ENCODE measurements around the gene DNAJC27.

DNAJC27 gene

DNA sequence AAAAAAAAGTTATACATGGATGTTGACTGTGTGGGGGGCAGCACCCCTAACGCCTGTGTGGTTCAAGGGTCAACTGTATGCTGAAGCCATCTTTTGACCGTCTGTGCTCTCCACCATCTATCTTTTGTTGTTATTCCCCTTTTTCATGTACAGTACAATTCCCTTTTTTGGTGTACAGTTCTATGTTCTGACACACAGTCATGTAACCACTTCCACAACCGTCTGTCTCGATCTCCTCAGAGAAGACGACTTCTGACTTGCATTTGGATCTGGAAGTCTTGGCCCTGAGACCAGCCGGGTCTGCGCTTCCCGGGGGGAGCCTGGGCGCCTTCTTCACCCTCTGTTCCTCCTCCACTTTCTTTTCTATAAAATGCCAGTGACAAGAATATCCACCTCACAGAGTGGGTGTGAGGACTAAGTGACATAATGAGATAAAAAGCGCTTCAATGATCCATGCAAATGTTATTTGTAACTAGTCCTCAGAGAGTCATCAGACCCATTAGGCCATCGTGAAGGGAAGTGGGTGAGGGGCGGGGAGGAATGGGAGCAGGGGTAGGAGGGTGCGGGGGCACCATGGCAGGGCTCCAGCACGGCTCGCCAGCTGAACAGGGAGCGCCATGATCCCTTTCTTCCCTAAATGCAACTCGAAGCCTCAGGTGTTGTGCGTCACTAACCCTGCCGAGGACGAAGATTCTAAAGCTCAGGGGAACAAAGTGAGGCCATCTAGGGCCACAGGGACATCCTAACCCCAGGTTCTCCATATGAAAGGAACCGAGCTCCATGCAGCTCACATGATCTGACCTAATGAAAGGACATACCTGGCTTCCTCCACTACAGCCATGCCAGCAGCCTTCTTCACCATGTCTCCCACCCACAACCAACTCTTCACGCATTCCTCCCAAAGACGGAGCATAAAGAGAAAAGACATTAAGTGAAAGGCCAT is 68.3 kb downstream of the DNAJC27 start:
- no peaks in the 10 kb centered on the region for H3K4me1 ChIP-seq (ENCODE audit: control insufficient read depth in 1 of 2, insufficient read depth in 2 of 2, low read length in 2 of 2)
- H3K27ac ChIP-seq (ENCODE audit: low read length): no peak overlapping the region
- H3K9me3 ChIP-seq (ENCODE audit: control insufficient read depth in 1 of 2, low read length in 2 of 2): no peaks in the 10 kb centered on the region
- H3K27me3 ChIP-seq (ENCODE audit: low read depth, low read length): no peaks in the 10 kb centered on the region
- no peaks in the 10 kb centered on the region for H3K36me3 ChIP-seq (ENCODE audit: control insufficient read depth in 1 of 2, insufficient read depth in 2 of 2, low read length in 2 of 2)
- no peak overlapping the region for H3K4me3 ChIP-seq (ENCODE audit: low read depth in 1 of 2, low read length in 2 of 2)

DNA sequence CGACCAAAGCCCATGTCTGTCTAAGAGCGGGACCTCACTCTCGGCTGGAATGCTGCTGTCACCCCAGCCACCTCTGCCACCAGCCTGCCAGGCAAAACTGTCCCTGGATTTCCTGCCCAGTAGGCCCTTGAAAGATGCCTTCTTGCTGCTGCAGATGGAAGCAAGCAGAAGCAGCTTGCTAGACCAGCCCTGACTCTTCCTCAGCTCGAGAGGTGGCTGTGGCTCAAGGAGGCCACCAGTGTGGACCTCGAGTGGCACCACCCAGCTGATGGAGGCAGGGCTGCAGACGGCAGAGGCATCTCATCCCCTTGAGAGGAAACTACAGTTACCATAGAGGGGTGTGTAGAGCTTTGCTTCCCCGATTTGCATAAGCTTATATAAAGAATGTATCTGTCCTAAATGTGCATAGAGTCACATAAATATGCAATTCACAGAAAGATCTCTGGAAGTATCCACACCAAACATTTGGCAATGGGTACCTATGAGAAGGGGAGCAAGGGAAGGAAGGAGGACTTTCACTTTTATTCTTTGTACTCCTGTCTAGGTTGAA is 72.3 kb downstream of the DNAJC27 start:
- no peaks in the 10 kb centered on the region for H3K36me3 ChIP-seq (ENCODE audit: control insufficient read depth in 1 of 2, insufficient read depth in 2 of 2, low read length in 2 of 2)
- H3K27ac ChIP-seq (ENCODE audit: low read length): no peak overlapping the region
- H3K27me3 ChIP-seq (ENCODE audit: low read depth, low read length): no peaks in the 10 kb centered on the region
- H3K4me1 ChIP-seq (ENCODE audit: control insufficient read depth in 1 of 2, insufficient read depth in 2 of 2, low read length in 2 of 2): no peaks in the 10 kb centered on the region
- no peaks in the 10 kb centered on the region for H3K9me3 ChIP-seq (ENCODE audit: control insufficient read depth in 1 of 2, low read length in 2 of 2)
- no peak overlapping the region for H3K4me3 ChIP-seq (ENCODE audit: low read depth in 1 of 2, low read length in 2 of 2)

DNA sequence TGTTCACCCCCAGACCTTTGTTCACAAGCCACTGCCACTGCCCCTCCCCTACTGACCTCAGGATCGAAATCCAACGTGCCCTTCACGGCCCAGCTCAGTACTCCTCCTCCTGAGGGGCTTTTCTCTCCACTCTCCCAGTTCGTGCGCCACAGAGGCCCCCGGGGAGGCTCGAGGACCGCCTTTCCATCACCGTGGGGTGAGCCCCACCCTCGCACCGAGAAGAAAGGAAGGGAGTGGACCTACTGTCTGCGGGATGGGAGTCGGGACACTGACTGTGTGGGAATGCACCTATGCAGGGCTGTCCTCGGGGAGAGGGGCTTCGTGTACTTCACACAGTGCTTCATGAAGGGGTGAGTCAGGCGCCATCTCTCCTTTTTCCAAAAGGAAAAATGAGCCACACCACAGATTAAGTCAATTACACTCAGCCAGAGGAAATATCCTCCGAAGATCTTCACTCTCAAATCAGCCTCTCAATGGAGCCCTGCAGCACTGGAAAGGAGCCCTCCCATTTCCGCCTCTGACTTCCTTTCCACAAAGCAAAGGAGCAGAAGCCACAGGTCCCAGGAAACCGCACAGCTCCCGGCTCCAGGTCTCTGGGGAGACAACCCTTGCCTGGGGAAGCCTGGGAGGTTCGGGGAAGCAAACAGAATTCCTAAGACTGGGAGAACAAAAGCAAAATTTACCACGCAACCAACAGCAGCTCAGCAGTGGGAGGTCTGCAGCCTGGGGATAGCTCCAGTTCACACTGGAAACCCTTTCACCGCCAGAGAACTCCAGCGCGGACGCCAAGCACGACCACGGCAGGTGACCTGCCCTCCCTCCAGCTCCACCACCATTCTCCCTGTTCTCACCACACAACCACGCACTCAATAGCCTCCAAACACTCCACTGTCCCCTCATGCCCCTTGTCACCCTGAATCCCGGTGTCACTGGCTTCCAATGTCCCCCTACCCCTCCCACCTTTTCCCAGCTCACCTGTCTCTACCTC is 73.3 kb downstream of the DNAJC27 start:
- Histone ChIP-seq H3K4me3 (ENCODE audit: low read depth in 1 of 2, low read length in 2 of 2) (no peak overlapping the region), H3K27me3 (ENCODE audit: low read depth, low read length) (no peaks in the 10 kb centered on the region), H3K9me3 (ENCODE audit: control insufficient read depth in 1 of 2, low read length in 2 of 2) (no peaks in the 10 kb centered on the region), H3K36me3 (ENCODE audit: control insufficient read depth in 1 of 2, insufficient read depth in 2 of 2, low read length in 2 of 2) (no peaks in the 10 kb centered on the region), H3K4me1 (ENCODE audit: control insufficient read depth in 1 of 2, insufficient read depth in 2 of 2, low read length in 2 of 2) (no peaks in the 10 kb centered on the region), H3K27ac (ENCODE audit: low read length) (no peak overlapping the region)

DNA sequence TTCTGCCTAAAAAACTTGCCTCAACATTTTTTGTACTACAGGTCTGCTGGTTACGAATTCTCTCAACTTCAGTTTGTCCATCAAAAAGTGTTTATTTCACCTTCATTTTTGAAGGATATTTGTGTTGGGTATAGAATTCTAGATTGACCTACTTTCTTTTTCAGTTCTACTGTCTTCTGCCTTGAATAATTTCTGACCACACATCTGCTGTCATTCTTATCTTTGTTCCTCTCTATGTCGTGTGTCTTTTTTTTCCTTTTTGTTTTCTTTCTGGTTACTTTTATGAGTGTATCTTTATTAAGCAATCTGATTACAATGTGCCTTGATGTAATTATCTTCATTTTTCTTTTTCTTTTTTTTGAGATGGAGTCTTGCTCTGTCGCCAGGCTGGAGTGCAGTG is 77.0 kb downstream of the DNAJC27 start:
- no peak overlapping the region for H3K27ac ChIP-seq (ENCODE audit: low read length)
- no peaks in the 10 kb centered on the region for H3K27me3 ChIP-seq (ENCODE audit: low read depth, low read length)
- no peaks in the 10 kb centered on the region for H3K36me3 ChIP-seq (ENCODE audit: control insufficient read depth in 1 of 2, insufficient read depth in 2 of 2, low read length in 2 of 2)
- no peaks in the 10 kb centered on the region for H3K4me1 ChIP-seq (ENCODE audit: control insufficient read depth in 1 of 2, insufficient read depth in 2 of 2, low read length in 2 of 2)
- peaks cover 0 to 5% of the 10 kb centered on the region in 2 donors for H3K9me3 ChIP-seq (ENCODE audit: control insufficient read depth in 1 of 2, low read length in 2 of 2)
- H3K4me3 ChIP-seq (ENCODE audit: low read depth in 1 of 2, low read length in 2 of 2): no peak overlapping the region

DNA sequence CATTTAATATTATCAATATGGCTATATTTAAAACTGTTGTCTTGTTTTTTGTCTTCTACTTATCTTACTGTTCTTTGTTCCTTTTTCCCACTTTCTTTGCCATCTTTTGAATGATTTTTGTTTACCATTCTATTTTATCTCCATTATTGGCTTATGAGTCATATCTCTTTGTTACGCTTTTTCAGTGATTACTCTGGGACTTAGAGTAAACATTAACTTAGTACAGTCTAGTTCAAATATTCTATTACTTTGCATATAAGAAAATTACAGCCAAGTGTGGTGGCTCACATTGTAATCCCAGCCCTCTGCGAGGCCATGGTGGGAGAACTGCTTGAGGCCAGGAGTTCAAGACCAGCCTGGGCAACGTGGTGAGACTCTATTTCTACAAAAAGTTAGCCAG is 77.8 kb downstream of the DNAJC27 start:
- Histone ChIP-seq H3K27ac (ENCODE audit: low read length) (no peak overlapping the region), H3K9me3 (ENCODE audit: control insufficient read depth in 1 of 2, low read length in 2 of 2) (peaks cover 0 to 5% of the 10 kb centered on the region in 2 donors), H3K4me1 (ENCODE audit: control insufficient read depth in 1 of 2, insufficient read depth in 2 of 2, low read length in 2 of 2) (no peaks in the 10 kb centered on the region)

More for the DNA sequence above, 77.8 kb downstream of the DNAJC27 start:
- H3K4me3 ChIP-seq (ENCODE audit: low read depth in 1 of 2, low read length in 2 of 2): no peak overlapping the region
- H3K36me3 ChIP-seq (ENCODE audit: control insufficient read depth in 1 of 2, insufficient read depth in 2 of 2, low read length in 2 of 2): no peaks in the 10 kb centered on the region
- H3K27me3 ChIP-seq (ENCODE audit: low read depth, low read length): no peaks in the 10 kb centered on the region

All from muscle layer of duodenum (tissue), 2 donors.